ENCODE data around the gene MORN2.

DNA sequence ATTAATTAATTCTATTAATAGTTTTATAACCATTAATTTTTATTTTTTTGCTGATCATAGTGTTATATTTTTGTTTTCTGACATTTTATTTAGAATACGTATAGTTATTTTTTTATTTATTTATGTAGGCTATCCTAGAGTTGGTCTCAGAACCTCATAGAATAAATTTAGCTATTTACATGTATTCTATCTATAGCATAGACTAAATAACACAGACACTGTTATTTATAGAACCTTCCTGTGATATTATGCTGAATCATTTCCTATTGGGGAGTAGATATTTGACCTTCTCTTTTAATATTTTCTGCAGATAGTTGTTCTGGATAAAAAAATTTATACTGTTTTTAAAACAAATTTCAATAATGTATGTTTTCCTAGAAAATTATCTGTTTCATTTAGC lies 34.1 kb downstream of the MORN2 start:
- TF ChIP-seq, protein P1, sequence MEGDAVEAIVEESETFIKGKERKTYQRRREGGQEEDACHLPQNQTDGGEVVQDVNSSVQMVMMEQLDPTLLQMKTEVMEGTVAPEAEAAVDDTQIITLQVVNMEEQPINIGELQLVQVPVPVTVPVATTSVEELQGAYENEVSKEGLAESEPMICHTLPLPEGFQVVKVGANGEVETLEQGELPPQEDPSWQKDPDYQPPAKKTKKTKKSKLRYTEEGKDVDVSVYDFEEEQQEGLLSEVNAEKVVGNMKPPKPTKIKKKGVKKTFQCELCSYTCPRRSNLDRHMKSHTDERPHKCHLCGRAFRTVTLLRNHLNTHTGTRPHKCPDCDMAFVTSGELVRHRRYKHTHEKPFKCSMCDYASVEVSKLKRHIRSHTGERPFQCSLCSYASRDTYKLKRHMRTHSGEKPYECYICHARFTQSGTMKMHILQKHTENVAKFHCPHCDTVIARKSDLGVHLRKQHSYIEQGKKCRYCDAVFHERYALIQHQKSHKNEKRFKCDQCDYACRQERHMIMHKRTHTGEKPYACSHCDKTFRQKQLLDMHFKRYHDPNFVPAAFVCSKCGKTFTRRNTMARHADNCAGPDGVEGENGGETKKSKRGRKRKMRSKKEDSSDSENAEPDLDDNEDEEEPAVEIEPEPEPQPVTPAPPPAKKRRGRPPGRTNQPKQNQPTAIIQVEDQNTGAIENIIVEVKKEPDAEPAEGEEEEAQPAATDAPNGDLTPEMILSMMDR (IDR thresholded peaks at IDR 0.05), result no peak
- TF ChIP-seq POLR2A (IDR thresholded peaks at IDR 0.05), result no peak
